Duodenal mucosa (tissue), 2 donors: ENCODE measurements around the gene RPS6KC1.
"Not testable (repeated sequence)": the region's sequence is repeated elsewhere in the genome, so short reads cannot be mapped to it uniquely, and the experiment has no call there.

Experiments used
- H3K27ac ChIP-seq: one replicate; pipeline ENCODE4 v1.7.0; 2013; ENCODE audit warnings: low read depth, low read length
- H3K27me3 ChIP-seq, 2 donors: one replicate each; pipeline ENCODE4 v1.7.0; 2013; ENCODE audit warnings: low read length in 2 of 2, control low read depth in 1 of 2; ENCODE audit not compliant: insufficient read depth in 2 of 2, control insufficient read depth in 1 of 2
- H3K36me3 ChIP-seq, 2 donors: one replicate each; pipeline ENCODE4 v1.7.0; 2013; ENCODE audit warnings: low read length in 2 of 2, control low read depth in 1 of 2; ENCODE audit not compliant: insufficient read depth in 2 of 2, control insufficient read depth in 1 of 2
- H3K4me1 ChIP-seq, 2 donors: one replicate each; pipeline ENCODE4 v1.7.0; 2013; ENCODE audit warnings: low read length in 2 of 2, control low read depth in 1 of 2; ENCODE audit not compliant: insufficient read depth in 2 of 2, control insufficient read depth in 1 of 2
- H3K4me3 ChIP-seq, 2 donors: one replicate each; pipeline ENCODE4 v1.7.0; 2013; ENCODE audit warnings: low read length in 2 of 2, low read depth in 1 of 2
- H3K9ac ChIP-seq, 2 donors: one replicate each; pipeline ENCODE4 v1.7.0; 2013; ENCODE audit warnings: low read length in 2 of 2, low read depth in 1 of 2
- H3K9me3 ChIP-seq, 2 donors: one replicate each; pipeline ENCODE4 v1.7.0; 2013; ENCODE audit warnings: low read length in 2 of 2, control low read depth in 1 of 2; ENCODE audit not compliant: control insufficient read depth in 1 of 2

The RPS6KC1 gene

DNA sequence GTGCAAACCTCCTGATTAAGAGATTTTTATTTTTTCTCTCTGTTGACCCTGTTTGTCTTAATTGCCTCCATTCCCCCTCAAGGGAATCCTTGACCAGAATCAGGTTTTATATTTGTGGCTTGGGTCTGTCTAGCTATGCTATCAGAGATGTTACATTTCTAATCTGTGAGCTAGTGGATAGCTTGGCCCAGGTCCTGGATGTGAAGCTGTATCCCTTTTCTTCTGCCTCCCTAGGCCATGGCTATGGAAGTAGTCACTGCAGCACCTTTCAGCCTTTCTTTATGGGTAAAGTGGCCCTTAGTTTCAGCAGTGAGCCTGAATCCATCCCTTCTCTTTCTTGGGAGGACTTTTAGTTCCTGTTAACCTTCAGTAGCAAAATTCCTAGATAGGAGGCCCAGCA, 18.4 kb upstream of the RPS6KC1 start:
- Histone ChIP-seq H3K9me3 (no peaks in the 10 kb centered on the region), H3K4me1 (no peaks in the 10 kb centered on the region), H3K27ac (no peak overlapping the region), H3K4me3 (no peak overlapping the region), H3K9ac (no peak overlapping the region), H3K27me3 (no peaks in the 10 kb centered on the region), H3K36me3 (no peaks in the 10 kb centered on the region)

DNA sequence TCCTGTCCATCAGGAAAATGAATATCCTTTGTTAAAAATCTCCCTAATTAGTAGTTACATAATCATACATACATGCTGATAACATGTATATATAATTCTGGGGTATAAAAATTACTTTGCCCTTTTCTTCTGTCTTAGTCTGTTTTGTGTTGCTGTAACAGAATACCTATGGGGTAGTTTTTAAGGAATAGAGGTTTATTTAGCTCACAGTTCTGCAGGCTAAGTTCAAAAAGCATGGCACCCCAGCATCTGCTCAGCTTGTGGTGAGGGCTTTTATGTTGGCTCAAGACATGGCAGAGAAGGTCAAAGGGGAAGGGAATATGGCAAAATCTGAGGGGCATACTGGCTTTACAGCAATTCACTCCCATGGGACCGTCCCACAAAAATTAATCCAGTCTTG, 16.3 kb upstream of the RPS6KC1 start:
- Histone ChIP-seq H3K27me3 (no peaks in the 10 kb centered on the region), H3K9me3 (no peaks in the 10 kb centered on the region), H3K4me3 (no peak overlapping the region)

DNA sequence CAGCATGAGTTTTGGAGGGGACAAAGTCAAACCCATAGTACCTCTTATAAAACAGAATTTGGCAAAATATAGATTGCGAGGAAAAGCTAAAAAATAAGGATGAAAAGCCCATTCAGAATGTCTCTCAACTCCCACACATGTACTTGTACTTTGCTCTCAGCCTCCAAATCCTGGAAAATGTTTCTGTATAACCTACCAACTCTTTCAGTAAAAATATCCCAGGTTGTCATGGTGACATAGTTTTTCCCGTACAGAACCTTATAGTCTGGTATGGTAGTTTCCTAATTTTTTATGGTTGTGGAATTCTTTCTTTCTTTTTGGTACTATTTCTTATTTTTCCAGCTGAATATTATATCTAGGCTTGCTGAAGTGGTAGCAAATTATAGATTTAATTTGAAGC, 15.5 kb upstream of the RPS6KC1 start:
- no peaks in the 10 kb centered on the region for H3K36me3 ChIP-seq

More for the DNA sequence above, 16.3 kb upstream of the RPS6KC1 start:
- Histone ChIP-seq H3K36me3 (no peaks in the 10 kb centered on the region), H3K4me1 (no peaks in the 10 kb centered on the region), H3K9ac (no peak overlapping the region), H3K27ac (no peak overlapping the region)

DNA sequence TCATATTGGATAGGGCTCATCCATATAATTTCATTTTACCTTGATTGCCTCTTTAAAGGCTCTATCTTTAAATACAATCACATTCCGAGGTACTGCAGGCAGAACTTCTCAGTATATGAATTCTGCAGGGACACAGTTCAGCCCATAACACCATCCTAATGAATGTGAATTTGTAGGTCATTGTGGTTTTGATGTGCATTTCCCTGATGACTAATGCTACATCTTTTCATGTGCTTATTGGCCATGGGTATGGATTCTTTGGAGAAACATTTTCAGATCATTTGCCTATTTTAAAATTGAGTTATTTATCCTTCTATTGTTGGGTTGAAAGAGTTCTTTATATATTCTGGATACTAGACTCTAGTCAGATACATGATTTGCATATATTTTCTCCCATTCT, 9.6 kb upstream of the RPS6KC1 start:
- no peaks in the 10 kb centered on the region for H3K27me3 ChIP-seq
- H3K9ac ChIP-seq, result no peak overlapping the region

More for the DNA sequence above, 15.5 kb upstream of the RPS6KC1 start:
- Histone ChIP-seq H3K9ac (no peak overlapping the region), H3K27me3 (no peaks in the 10 kb centered on the region), H3K27ac (no peak overlapping the region), H3K4me1 (no peaks in the 10 kb centered on the region), H3K4me3 (no peak overlapping the region), H3K9me3 (no peaks in the 10 kb centered on the region)

DNA sequence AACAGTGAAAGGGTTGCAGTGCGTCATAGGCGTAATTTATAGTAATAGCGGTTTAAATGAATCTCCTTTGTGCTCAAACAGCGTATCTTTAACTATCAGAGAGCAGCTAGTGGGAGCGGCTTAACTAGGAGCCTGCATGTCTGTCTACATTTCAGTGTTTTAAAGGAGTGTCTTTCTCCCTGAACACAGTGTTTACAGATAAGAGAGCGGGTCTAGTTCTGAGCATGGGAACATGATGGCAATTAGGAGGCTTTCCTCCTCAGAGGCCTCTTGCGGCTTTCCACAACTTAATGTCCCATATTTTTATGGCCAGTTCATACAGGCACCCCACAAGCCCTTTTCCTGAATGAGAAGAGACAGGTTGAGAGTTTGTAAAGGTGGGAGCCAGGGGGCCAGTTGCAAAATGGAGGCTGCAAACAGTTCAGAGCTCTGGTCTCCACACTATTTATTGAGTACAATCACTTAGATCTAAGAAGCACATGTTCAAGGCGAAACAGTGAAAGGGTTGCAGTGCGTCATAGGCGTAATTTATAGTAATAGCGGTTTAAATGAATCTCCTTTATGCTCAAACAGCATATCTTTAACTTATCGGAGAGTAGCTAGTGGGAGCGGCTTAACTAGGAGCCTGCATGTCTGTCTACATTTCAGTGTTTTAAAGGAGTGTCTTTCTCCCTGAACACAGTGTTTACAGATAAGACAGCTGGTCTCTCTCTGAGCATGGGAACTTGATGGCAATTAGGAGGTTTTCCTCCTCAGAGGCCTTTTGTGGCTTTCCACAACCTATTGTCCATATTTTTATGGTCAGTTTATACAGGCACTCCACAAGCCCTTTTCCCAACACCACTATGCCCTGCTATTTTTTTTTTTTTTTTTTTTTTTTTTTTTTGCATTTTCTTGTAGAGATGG, 5.5 kb upstream of the RPS6KC1 start:
- H3K36me3 ChIP-seq, H3K9me3 ChIP-seq, H3K27ac ChIP-seq, H3K27me3 ChIP-seq, H3K4me3 ChIP-seq, H3K4me1 ChIP-seq, H3K9ac ChIP-seq: not testable (repeated sequence)

More for the DNA sequence above, 9.6 kb upstream of the RPS6KC1 start:
- no peak overlapping the region for H3K4me3 ChIP-seq
- H3K27ac ChIP-seq, result no peak overlapping the region
- H3K9me3 ChIP-seq, result no peaks in the 10 kb centered on the region
- H3K4me1 ChIP-seq, result no peaks in the 10 kb centered on the region
- no peaks in the 10 kb centered on the region for H3K36me3 ChIP-seq

DNA sequence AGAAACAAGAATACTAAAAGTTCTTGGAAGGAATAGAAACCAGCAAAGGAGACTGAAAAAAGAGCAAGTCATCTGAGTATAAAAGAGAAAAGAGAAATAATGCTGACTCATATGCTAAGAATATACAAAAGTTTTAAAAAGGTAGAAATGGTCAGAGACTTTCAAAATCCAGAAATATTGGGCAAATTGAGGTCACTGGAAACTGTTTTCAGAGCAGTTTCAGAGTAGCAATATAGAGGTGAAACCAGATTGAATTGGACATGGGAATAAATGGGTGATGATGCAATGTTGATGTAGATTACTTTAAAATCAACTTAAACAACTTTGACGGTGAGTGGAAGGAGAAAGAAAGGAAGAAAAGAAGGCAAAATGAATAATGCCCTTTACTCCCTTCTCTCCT, 1.8 kb upstream of the RPS6KC1 start:
- Histone ChIP-seq H3K36me3 (no peaks in the 10 kb centered on the region), H3K4me1 (peaks cover 11 to 18% of the 10 kb centered on the region in 2 donors), H3K9me3 (no peaks in the 10 kb centered on the region), H3K27ac (no peak overlapping the region), H3K27me3 (no peaks in the 10 kb centered on the region), H3K4me3 (no peak overlapping the region), H3K9ac (no peak overlapping the region)

DNA sequence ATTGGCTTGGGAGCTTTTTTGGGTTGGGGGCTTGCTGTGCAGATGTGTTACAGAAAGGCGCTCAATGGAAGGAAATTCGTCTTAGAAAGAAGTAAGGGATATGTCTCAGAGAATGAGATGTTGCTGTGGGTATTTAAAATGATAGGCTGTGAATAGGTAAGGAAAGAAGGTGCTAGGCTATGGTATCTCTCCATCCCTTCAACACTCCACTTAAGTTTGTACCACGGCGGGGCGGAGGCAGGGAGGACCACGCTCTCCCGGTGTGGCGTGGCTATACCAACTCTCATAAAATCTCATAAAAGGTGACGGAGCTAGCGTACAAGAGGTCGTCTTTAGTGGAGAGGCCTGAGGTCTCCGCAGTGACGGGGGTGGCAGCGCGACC, 305 bp upstream of the RPS6KC1 start:
- Histone ChIP-seq H3K27ac (peak overlapping the region; percentile 52), H3K9ac (peak overlapping the region in 1 of 2 donors; percentile 71), H3K9me3 (no peaks in the 10 kb centered on the region), H3K4me1 (peaks cover 11 to 18% of the 10 kb centered on the region in 2 donors), H3K36me3 (no peaks in the 10 kb centered on the region), H3K4me3 (peak overlapping the region; percentile 89 to 91), H3K27me3 (no peaks in the 10 kb centered on the region)

DNA sequence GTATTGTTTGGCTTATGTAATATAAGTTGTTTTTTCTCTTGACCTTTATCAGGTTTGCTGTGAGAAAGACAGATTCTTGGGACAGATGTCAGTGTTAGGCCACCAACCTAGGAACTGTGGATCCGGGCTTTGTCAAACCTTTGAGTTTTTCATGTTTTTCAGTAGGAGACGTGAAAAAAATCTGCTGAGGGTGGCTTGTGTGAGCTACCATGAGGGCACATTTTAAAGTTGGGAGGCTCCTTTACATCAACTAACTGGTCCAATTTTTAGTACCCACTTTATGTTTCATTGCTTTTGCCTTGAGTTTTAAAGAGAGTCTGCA, 801 bp downstream of the RPS6KC1 start:
- peak overlapping the region in 1 of 2 donors; percentile 48 for H3K9ac ChIP-seq
- H3K27ac ChIP-seq, result no peak overlapping the region
- H3K4me1 ChIP-seq, result peaks cover 11 to 18% of the 10 kb centered on the region in 2 donors

DNA sequence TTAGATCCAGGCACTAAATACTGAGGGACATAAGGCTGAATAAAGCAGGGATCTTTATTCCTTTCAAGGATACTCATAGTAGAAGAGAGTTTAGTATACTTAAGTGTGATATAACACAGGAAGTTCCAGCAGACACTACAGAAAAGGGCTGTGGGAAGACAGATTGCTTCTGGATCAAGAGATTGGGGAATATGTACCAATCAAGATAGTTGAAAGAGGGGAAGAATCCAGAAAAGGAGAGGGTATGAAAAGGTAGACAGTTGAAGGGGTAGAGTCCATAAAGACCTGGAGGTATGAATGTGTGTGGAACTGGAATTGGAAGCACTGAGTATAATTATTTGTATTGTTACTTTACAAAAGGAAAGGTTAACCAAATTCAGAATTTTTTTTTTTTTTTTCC, 2.4 kb downstream of the RPS6KC1 start:
- Histone ChIP-seq H3K36me3 (no peaks in the 10 kb centered on the region), H3K9me3 (no peaks in the 10 kb centered on the region), H3K9ac (no peak overlapping the region), H3K27me3 (no peaks in the 10 kb centered on the region), H3K4me1 (peaks cover 11 to 18% of the 10 kb centered on the region in 2 donors), H3K4me3 (no peak overlapping the region), H3K27ac (no peak overlapping the region)

More for the DNA sequence above, 801 bp downstream of the RPS6KC1 start:
- Histone ChIP-seq H3K4me3 (peak overlapping the region; percentile 89 to 91), H3K27me3 (no peaks in the 10 kb centered on the region), H3K9me3 (no peaks in the 10 kb centered on the region), H3K36me3 (no peaks in the 10 kb centered on the region)

DNA sequence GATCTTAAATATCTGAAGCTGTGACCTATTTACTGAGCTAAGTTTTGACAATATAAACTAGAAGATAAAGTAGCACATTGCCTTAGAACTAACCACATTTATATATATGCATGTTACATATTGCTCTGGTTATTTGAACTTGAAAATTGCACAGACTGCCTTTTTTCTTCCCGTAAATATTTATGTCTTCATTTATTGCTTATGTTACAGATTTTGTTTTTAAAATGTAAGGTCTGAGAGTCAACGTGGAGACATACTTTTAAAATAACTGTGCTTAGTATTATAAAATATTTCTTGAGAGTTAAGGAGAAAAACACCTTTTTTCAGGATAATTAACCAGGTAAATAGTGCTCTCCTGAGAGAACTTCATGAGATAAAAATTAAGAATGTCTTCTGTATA, 3.1 kb downstream of the RPS6KC1 start:
- H3K27me3 ChIP-seq, result no peaks in the 10 kb centered on the region
- no peak overlapping the region for H3K4me3 ChIP-seq
- H3K4me1 ChIP-seq, result peaks cover 11 to 18% of the 10 kb centered on the region in 2 donors
- H3K27ac ChIP-seq, result no peak overlapping the region
- H3K9ac ChIP-seq, result no peak overlapping the region
- H3K9me3 ChIP-seq, result no peaks in the 10 kb centered on the region
- H3K36me3 ChIP-seq, result no peaks in the 10 kb centered on the region
